HL-60 (cell line): ENCODE results near the gene GOLGB1.

Source experiments
- CTCF ChIP-seq: IDR thresholded peaks from one replicate; pipeline ENCODE4 v1.5.1; 2011; ENCODE audit warnings: low read length, control low read depth, inconsistent platforms; ENCODE audit not compliant: insufficient read depth
- GABPA ChIP-seq: IDR thresholded peaks from 2 replicates; pipeline ENCODE4 v1.6.1; 2012; ENCODE audit warnings: low read depth
- POLR2AphosphoS5 ChIP-seq: IDR thresholded peaks from 2 replicates; pipeline ENCODE4 v1.6.1; 2012; ENCODE audit warnings: low read depth

GRCh38 chr3:121758727-121759450 lies 9.3 kb upstream of the GOLGB1 start:
- TF ChIP-seq CTCF (no peak), POLR2AphosphoS5 (no peak), GABPA (no peak)
